Muscle of leg (tissue), 11 donors: ENCODE data around the gene NFATC3. TPM values are rescaled to one million over a fixed set of nuclear protein-coding genes. Genes with fewer than 3 reads are reported as not detected.
"Not testable (repeated sequence)": the region's sequence is repeated elsewhere in the genome, so short reads cannot be mapped to it uniquely, and the experiment has no call there.

Experiments
- DNase-seq: peaks from one replicate; pipeline ENCODE4 v3.0.0; 2013
- H3K27ac ChIP-seq: one replicate; pipeline ENCODE4 v1.5.1; 2013; ENCODE audit warnings: mild to moderate bottlenecking, low read length, control low read depth
- H3K27me3 ChIP-seq: one replicate; pipeline ENCODE4 v1.6.1; 2013; ENCODE audit warnings: low read length; ENCODE audit not compliant: control insufficient read depth, insufficient read depth
- H3K36me3 ChIP-seq: one replicate; pipeline ENCODE4 v1.6.1; 2013; ENCODE audit warnings: low read length; ENCODE audit not compliant: control insufficient read depth, insufficient read depth
- H3K4me1 ChIP-seq: one replicate; pipeline ENCODE4 v1.6.1; 2013; ENCODE audit warnings: low read length; ENCODE audit not compliant: control insufficient read depth, insufficient read depth
- H3K4me3 ChIP-seq: one replicate; pipeline ENCODE4 v1.5.1; 2013; ENCODE audit warnings: low read length, control low read depth
- H3K9me3 ChIP-seq: replicated peaks from 2 replicates; pipeline ENCODE4 v1.6.1; 2013; ENCODE audit warnings: low read depth, low read length; ENCODE audit not compliant: control insufficient read depth
- WGBS: methylation state at CpG from one replicate; pipeline ENCODE4 v1.1.5; 2013; ENCODE audit warnings: missing lambda C conversion rate; ENCODE audit not compliant: insufficient coverage; 5-methylcytosine and 5-hydroxymethylcytosine counted together
- polyA plus RNA-seq, 8 donors: library from polyadenylated mRNA; unstranded; fragments of 120-200 nt; gene quantifications; one replicate each; pipeline versions ENCODE4 v1.2.1 to v1.2.3, GENCODE V29; 2013; ENCODE audit warnings: inconsistent platforms in 1 of 8, low replicate concordance in 1 of 8; ENCODE audit not compliant: insufficient read length in 8 of 8, insufficient read depth in 1 of 8
- total RNA-seq: library from RNA; stranded (reverse); fragments of 120-200 nt; gene quantifications from one replicate; pipeline ENCODE4 v1.2.4, GENCODE V29; 2013

NFATC3 gene
- total and polyA plus RNA-seq, 9 donors, result 22.0 to 39.0 (median 26.0) TPM

DNA sequence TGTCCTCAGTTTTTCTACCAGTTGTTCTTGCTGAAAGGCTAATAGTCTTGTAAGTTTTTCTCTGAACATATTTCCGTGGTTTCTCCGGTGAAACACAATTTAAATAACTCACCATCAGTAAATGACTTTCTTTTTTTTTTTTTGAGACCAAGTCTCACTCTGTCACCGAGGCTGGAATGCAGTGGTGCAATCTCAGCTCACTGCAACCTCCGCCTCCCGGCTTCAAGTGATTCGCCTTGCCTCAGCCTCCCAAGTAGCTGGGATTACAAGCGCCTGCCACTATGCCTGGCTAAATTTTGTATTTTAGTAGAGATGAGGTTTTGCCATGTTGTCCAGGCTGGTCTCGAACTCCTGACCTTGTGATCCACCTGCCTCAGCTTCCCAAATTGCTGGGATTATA lies 29.8 kb downstream of the NFATC3 start:
- 100% methylated on average over 1 of the region's 8 CpGs for whole genome bisulfite sequencing
- not testable (repeated sequence) for H3K27me3 ChIP-seq, H3K27ac ChIP-seq, DNase-seq, H3K4me3 ChIP-seq, H3K9me3 ChIP-seq, H3K36me3 ChIP-seq, H3K4me1 ChIP-seq

DNA sequence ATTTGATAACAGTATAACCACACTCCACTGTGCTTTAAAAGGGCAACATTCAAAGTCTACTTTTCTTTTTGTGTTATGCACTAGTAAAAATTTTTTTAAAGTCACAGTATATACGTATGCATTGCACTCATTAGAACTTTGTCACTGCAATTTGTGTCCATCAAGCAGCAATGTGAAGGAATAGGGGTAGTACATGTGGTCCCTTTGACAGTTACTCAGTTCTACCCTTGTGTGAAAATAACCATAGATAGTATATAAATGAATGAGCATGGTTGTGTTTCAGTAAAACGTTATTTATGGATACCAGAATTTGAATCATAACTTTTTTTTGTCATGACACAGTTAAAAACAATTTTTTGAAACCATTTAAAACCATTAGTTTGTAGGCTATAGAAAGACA lies 30.7 kb downstream of the NFATC3 start:
- no CpG with 5 or more reads among the region's 2 CpGs for WGBS
- H3K27me3 ChIP-seq, result no peaks in the 10 kb centered on the region
- H3K4me1 ChIP-seq, result no peaks in the 10 kb centered on the region
- H3K27ac ChIP-seq, result no peak overlapping the region
- DNase-seq, result no peak
- peaks cover 2% of the 10 kb centered on the region for H3K9me3 ChIP-seq
- no peak overlapping the region for H3K4me3 ChIP-seq
- H3K36me3 ChIP-seq, result no peaks in the 10 kb centered on the region

DNA sequence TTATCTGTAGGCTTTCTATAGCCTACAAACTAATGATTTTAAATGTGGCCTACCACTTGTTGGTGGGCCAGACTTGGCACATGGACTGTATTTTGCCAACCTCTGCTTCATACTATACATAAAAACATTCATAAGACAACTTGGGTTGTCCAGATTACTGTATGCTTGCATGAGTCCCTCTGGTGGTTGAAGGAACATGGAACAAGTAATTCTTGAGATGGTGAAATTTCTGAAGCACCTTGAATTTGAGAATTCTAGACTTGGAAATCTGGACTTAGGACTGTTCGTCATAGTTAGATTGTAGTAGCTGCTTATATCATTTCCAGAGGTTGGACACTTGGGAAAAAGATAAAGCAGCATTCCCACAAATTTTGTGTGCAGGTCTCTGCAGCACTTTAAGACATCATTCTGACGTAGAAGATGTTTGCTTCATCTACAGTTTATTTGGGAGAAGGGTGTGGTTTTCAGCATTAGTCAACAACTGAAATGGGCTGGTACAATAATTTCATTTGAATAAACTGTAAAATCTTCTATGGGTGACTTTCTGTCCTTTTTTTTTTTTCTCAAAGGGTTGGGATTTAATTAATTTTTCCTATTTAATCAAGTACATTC lies 31.2 kb downstream of the NFATC3 start:
- WGBS, result no CpG with 5 or more reads among the region's 2 CpGs
- H3K4me3 ChIP-seq, result no peak overlapping the region
- no peaks in the 10 kb centered on the region for H3K27me3 ChIP-seq
- H3K9me3 ChIP-seq, result no peaks in the 10 kb centered on the region
- no peaks in the 10 kb centered on the region for H3K36me3 ChIP-seq
- H3K4me1 ChIP-seq, result no peaks in the 10 kb centered on the region
- peak; percentile 7 for DNase-seq
- no peak overlapping the region for H3K27ac ChIP-seq

DNA sequence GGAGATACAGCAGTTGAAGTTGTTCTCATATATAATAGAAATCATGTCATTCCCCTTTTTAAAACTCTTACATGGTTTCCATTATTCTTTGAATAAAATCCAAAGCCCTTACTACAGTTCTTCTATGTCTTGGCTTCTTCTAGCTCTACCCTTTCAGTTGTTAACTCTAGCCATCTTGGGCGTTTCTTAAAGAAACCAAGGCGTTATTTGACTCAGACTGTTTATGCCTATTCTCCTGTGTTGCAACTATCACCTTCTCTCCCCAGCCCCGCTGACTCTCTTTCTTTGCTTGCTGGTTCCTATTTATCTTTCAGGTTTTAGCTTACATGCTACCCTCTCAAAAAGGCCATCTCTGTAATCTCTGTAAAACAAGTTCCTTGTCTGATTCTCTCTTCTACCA lies 32.7 kb downstream of the NFATC3 start:
- no peak overlapping the region for H3K27ac ChIP-seq
- no peaks in the 10 kb centered on the region for H3K9me3 ChIP-seq
- peaks cover 8% of the 10 kb centered on the region for H3K36me3 ChIP-seq
- no peak overlapping the region for H3K4me3 ChIP-seq
- DNase-seq, result no peak
- no peaks in the 10 kb centered on the region for H3K27me3 ChIP-seq
- no peaks in the 10 kb centered on the region for H3K4me1 ChIP-seq
- WGBS, result 91% methylated on average over 3 of the region's 3 CpGs

DNA sequence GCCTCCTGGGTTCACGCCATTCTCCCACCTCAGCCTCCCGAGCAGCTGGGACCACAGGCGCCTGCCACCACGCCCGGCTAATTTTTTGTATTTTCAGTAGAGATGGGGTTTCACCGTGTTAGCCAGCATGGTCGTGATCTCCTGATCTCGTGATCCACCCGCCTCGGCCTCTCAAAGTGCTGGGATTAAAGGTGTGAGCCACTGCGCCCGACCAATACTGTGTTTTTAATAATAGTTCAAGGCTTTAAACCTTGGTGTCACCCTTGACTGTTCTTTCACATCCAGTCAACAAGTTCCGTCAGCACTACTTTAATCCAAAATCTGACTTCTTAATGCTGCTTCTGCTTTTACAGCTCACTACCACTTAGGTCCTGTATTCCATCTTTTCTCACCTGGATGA lies 33.8 kb downstream of the NFATC3 start:
- not testable (repeated sequence) for H3K4me3 ChIP-seq, DNase-seq, H3K4me1 ChIP-seq, H3K27ac ChIP-seq, H3K9me3 ChIP-seq, H3K36me3 ChIP-seq, H3K27me3 ChIP-seq
- WGBS, result 83% methylated on average over 5 of the region's 13 CpGs

DNA sequence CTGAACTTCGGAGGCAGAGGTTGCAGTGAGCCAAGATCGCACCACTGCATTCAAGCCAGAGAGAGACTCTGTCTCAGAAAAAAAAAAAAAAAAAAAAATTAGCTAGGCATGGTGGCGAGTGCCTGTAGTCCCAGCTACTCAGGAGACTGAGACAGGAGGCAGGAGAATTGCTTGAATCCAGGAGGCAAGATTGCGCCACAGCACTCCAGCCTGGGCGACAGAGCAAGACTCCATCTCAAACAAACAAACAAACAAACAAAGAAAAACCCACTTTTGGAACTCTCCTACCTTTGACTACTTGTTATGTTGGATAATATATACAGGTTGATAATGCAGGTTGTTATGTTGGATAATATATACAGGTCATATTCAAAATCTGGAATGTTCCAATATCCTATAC lies 35.3 kb downstream of the NFATC3 start:
- not testable (repeated sequence) for H3K4me3 ChIP-seq, H3K4me1 ChIP-seq, H3K9me3 ChIP-seq, DNase-seq, H3K27me3 ChIP-seq, H3K27ac ChIP-seq, H3K36me3 ChIP-seq
- WGBS, result 100% methylated on average over 1 of the region's 5 CpGs

DNA sequence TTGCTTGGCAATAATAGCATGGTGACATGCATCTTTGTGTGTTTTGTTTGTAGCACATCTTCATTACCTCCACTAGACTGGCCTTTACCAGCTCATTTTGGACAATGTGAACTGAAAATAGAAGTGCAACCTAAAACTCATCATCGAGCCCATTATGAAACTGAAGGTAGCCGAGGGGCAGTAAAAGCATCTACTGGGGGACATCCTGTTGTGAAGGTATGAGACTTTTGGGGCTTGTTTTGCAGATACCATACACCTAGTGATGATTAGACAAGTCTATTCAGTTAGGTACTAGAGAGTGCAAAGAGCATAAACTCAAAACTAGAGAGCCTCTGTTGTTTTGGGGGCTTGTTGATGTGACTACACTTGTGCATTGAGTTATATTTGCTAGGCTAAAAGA lies 41.2 kb downstream of the NFATC3 start:
- WGBS, result 100% methylated on average over 1 of the region's 2 CpGs
- Histone ChIP-seq H3K27me3 (no peaks in the 10 kb centered on the region), H3K9me3 (no peaks in the 10 kb centered on the region), H3K4me3 (no peak overlapping the region), H3K4me1 (no peaks in the 10 kb centered on the region), H3K27ac (no peak overlapping the region), H3K36me3 (peaks cover 17% of the 10 kb centered on the region)
- no peak for DNase-seq

DNA sequence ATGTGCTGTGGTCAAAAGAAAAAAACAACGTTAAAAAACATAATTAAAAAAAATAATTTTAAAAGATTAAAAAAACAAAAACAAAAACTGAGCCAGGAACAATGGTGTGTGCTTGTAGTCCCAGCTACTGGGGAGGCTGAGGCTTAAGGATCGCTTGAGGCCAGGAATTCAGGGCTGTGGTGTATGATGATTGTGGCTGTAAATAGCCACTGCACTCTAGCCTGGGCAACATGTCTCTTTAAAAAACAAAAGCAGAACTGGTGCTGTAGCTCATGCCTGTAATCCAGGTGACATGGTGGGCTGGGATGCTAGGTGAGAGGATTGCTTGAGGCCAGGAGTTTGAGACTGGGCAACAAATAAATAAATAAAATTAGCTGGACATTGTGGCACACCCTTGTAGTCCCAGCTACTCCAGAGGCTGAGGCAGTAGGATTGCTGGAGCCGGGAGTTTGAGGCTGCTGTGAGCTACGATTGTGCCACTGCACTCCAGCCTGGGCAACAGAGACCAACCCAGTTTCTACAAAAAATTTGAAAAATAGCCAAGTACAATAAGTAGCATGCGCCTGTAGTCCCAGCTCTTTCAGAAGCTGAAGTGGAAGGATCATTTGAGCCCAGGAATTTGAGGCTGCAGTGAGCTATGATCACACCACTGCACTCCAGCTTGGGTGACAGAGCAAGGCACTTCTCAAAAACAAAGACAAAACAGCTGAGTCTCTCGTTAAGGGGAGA lies 43.6 kb downstream of the NFATC3 start:
- no peak for DNase-seq
- WGBS, result 100% methylated on average over 1 of the region's 6 CpGs
- Histone ChIP-seq H3K27me3 (no peaks in the 10 kb centered on the region), H3K4me1 (no peaks in the 10 kb centered on the region), H3K4me3 (no peak overlapping the region), H3K36me3 (peaks cover 7% of the 10 kb centered on the region), H3K27ac (no peak overlapping the region), H3K9me3 (no peaks in the 10 kb centered on the region)

DNA sequence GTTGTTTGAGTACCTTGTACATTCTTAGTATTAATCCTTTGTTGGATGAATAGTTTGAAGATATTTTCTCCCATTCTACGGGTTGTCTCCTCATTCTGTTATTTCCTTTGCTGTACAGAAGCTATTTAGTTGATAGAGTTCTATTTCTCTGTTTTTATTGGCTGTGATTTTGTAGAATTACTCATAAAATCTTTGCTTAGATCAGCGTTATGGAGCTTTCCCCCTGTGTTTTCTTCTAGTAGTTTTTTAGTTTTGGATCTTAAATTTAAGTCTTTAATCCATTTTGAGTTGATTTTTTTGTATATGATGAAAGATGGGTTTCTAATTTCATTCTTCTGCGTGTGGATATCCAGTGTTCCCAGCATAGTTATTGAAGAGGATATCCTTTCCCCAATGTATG lies 45.4 kb downstream of the NFATC3 start:
- no peaks in the 10 kb centered on the region for H3K27me3 ChIP-seq
- H3K27ac ChIP-seq, result no peak overlapping the region
- no peaks in the 10 kb centered on the region for H3K4me1 ChIP-seq
- H3K4me3 ChIP-seq, result no peak overlapping the region
- no peaks in the 10 kb centered on the region for H3K9me3 ChIP-seq
- no CpG with 5 or more reads among the region's 3 CpGs for WGBS
- peaks cover 9% of the 10 kb centered on the region for H3K36me3 ChIP-seq
- DNase-seq, result no peak

DNA sequence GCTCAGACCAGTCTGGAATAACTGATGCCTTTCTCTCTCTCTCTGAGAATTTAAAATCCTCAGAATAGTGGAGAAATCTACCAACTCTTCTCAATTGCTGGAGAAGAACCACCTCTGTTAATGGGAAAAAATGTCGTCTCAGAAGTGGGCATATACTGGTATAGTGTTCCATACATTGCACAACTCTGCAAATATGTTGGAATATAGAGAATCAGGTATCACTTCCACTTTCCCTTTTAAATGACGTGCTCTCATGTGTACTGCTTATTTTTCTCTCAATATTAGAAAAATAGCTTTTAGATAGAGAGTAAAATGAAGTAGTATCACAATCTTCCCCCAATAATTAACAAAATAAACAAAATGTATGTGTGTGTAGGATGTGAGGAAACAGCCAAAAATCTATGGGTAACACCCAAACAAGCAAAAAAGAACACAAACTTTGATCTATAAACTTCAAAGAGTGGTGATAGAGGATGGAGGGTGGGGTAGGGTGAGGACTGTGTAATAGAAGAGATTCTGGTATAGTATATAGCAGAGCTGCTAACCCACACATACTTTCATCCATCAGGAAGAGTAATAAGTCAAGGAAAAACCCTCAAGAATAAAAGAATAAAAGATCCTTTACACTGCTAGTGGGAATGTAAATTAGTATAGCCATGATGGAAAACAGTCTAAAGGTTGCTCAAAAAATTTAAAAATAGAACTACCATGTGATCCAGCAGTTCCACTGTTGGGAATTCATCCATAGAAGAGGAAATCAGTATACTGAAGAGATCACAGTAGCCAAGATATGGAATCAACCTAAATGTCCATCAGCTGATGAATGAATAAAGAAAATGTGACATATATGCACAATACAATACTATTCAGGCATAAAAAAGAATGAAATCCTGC lies 46.9 kb downstream of the NFATC3 start:
- WGBS, result no CpG with 5 or more reads among the region's 2 CpGs
- H3K27me3 ChIP-seq, result no peaks in the 10 kb centered on the region
- H3K4me1 ChIP-seq, result no peaks in the 10 kb centered on the region
- no peak overlapping the region for H3K4me3 ChIP-seq
- H3K9me3 ChIP-seq, result no peaks in the 10 kb centered on the region
- H3K27ac ChIP-seq, result no peak overlapping the region
- H3K36me3 ChIP-seq, result peaks cover 8% of the 10 kb centered on the region
- DNase-seq, result no peak
